K562 (cell line): Measurements from ENCODE around the gene DOCK6. TPM values are rescaled to one million over a fixed set of nuclear protein-coding genes. Genes with fewer than 3 reads are reported as not detected.

Experiments used
- C11orf30 ChIP-seq: fragments of 450-650 bp; IDR thresholded peaks from 2 replicates; pipeline ENCODE4 v1.6.1; 2016; ENCODE audit warnings: low read depth, mild to moderate bottlenecking
- CHCHD3 ChIP-seq: fragments of 250-450 bp; sonication (Bioruptor Pico); IDR thresholded peaks from 2 replicates; pipeline ENCODE4 v2.1.2; 2022; ENCODE audit warnings: mild to moderate bottlenecking
- CHD2 ChIP-seq: IDR thresholded peaks from 2 replicates; pipeline ENCODE4 v1.6.1; 2011; ENCODE audit warnings: low read depth, low read length
- COPS2 ChIP-seq: fragments of 450-650 bp; conservative IDR thresholded peaks from 2 replicates; pipeline ENCODE4 v1.6.1; 2016; ENCODE audit warnings: mild to moderate bottlenecking, moderate library complexity
- DLX4 ChIP-seq: fragments of 250-450 bp; sonication (Bioruptor Pico); IDR thresholded peaks from 2 replicates; pipeline ENCODE4 v1.6.1; 2021; ENCODE audit warnings: mild to moderate bottlenecking
- GABPA ChIP-seq: fragments of 200-800 bp; sonication (Bioruptor generic); conservative IDR thresholded peaks from 2 replicates; pipeline ENCODE4 v1.6.1; 2016; ENCODE audit warnings: low read depth, missing genetic modification characterization, missing compliant biosample characterization
- MITF ChIP-seq: IDR thresholded peaks from 2 replicates; pipeline ENCODE4 v1.6.1; 2014; ENCODE audit warnings: antibody characterized with exemption
- NFE2 ChIP-seq: IDR thresholded peaks from 2 replicates; pipeline ENCODE4 v1.6.1; 2014; ENCODE audit warnings: antibody characterized with exemption, low read depth
- PYGO2 ChIP-seq: fragments of 450-650 bp; IDR thresholded peaks from 2 replicates; pipeline ENCODE4 v1.6.1; 2016; ENCODE audit warnings: mild to moderate bottlenecking, missing genetic modification characterization, moderate library complexity, missing compliant biosample characterization
- RFX5 ChIP-seq: IDR thresholded peaks from 2 replicates; pipeline ENCODE4 v1.6.1; 2011; ENCODE audit warnings: low read depth, mild to moderate bottlenecking, improper control_type of control experiment, low read length
- SIN3B ChIP-seq: fragments of 450-650 bp; IDR thresholded peaks from 2 replicates; pipeline ENCODE4 v1.6.1; 2017; ENCODE audit warnings: low read depth, mild to moderate bottlenecking, moderate library complexity
- SREBF2 ChIP-seq: sonication (generic); formaldehyde crosslinking; IDR thresholded peaks from 2 replicates; pipeline ENCODE4 v1.4.0; 2020; ENCODE audit warnings: mild to moderate bottlenecking, missing genetic modification reagents
- ZNF445 ChIP-seq: fragments of 250-450 bp; sonication (Bioruptor Pico); IDR thresholded peaks from 2 replicates; pipeline ENCODE4 v1.4.0; 2020; ENCODE audit warnings: low read depth, mild to moderate bottlenecking, moderate library complexity
- polyA plus RNA-seq, 8 experiments: library from polyadenylated mRNA; depleted of rRNA in 4 of 8; stranded (reverse) in 5 of 8; unstranded in 3 of 8; fragments of >200 nt; fragmentation: Nextera tagmentation in 2 of 8; fragmentation: Illumina TruSeq in 1 of 8; extraction: Ambion mirVana in 2 of 8; extraction: Trizol in 1 of 8; gene quantifications; 2 replicates each; pipeline versions ENCODE4 v1.2.1 to v1.2.3, GENCODE V29; 2011 to 2014; ENCODE audit warnings: inconsistent platforms in 1 of 8, missing spikeins in 1 of 8
- total RNA-seq, 7 experiments: library from RNA; depleted of rRNA in 6 of 7; stranded (reverse); fragments of >200 nt in 6 of 7; fragmentation: Illumina TruSeq in 2 of 7; extraction: Trizol in 2 of 7; gene quantifications; 2 replicates each; pipeline versions ENCODE4 v1.2.1 to v1.2.3, GENCODE V29; 2011 to 2021; ENCODE audit warnings: low replicate concordance in 1 of 7
- TF ChIP-seq, protein P1 (sequence below): sonication (generic); formaldehyde crosslinking; IDR thresholded peaks from 2 replicates; pipeline ENCODE4 v1.8.1; 2023; ENCODE audit warnings: missing genetic modification reagents, mild to moderate bottlenecking, borderline replicate concordance
- TF ChIP-seq, protein P2 (sequence below): IDR thresholded peaks from 2 replicates; pipeline ENCODE4 v1.6.1; 2011; ENCODE audit not compliant: insufficient read length; ENCODE audit errors: extremely low read depth
- TF ChIP-seq, protein P3 (sequence below): fragments of 250-450 bp; sonication (Bioruptor Pico); IDR thresholded peaks from 2 replicates; pipeline ENCODE4 v1.8.0; 2022; ENCODE audit warnings: inconsistent platforms, mild to moderate bottlenecking, moderate library complexity, borderline replicate concordance
- TF ChIP-seq, protein P4 (sequence below): fragments of 250-450 bp; sonication (Bioruptor Pico); IDR thresholded peaks from 2 replicates; pipeline ENCODE4 v1.5.0; 2020; ENCODE audit warnings: mild to moderate bottlenecking

Gene DOCK6
- total and polyA plus RNA-seq, 9 of the 15 experiments (the other 6 are each of a cell fraction or from before 2014, with no cell fraction given), result 0.35 to 19.3 (median 3.8) TPM

DNA sequence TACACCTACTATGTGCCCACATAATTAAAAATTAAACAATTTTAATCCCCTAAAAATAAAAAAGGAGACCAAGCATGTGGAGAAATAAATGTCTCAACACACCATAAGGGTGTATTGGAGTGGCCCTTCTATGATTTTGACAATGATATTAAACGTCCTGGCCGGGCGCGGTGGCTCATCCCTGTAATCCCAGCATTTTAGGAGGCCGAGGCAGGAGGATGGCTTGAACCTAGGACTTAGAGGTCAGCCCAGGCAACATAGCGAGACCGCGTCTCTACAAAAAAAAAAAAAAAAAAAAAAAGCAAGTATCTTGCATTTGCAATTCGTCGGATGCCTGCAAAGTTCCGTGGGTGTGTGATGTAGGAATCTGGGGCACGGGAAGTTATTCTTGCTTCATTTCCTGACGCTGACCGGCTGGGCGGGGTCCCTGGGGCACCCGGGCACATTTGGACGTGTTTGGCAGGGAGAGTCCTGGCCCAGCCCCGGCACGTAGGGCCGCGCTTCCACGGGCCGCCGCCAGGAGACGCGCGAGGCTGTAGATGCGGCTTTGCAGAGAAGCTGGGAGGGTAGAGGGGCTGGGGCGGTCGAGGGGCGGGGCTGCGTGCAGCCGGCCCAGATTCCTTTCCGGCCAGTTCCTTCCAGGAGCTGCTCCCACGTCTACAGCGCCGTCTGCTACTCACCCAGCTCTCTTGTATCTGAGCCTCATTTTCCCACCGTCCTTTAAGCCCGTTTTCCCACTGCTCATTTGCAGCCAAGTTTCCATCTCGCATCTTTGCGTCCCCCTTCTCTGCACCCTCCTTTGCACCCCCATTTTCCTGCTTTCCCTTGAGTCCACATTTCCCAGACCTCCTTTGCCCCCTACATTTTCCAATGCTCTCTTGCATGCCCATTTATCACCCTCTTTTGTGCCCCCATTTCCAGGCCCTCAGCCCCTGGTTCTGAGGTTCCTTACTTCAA lies 31.4 kb upstream of the DOCK6 start (continued):
- TF ChIP-seq, protein P1, sequence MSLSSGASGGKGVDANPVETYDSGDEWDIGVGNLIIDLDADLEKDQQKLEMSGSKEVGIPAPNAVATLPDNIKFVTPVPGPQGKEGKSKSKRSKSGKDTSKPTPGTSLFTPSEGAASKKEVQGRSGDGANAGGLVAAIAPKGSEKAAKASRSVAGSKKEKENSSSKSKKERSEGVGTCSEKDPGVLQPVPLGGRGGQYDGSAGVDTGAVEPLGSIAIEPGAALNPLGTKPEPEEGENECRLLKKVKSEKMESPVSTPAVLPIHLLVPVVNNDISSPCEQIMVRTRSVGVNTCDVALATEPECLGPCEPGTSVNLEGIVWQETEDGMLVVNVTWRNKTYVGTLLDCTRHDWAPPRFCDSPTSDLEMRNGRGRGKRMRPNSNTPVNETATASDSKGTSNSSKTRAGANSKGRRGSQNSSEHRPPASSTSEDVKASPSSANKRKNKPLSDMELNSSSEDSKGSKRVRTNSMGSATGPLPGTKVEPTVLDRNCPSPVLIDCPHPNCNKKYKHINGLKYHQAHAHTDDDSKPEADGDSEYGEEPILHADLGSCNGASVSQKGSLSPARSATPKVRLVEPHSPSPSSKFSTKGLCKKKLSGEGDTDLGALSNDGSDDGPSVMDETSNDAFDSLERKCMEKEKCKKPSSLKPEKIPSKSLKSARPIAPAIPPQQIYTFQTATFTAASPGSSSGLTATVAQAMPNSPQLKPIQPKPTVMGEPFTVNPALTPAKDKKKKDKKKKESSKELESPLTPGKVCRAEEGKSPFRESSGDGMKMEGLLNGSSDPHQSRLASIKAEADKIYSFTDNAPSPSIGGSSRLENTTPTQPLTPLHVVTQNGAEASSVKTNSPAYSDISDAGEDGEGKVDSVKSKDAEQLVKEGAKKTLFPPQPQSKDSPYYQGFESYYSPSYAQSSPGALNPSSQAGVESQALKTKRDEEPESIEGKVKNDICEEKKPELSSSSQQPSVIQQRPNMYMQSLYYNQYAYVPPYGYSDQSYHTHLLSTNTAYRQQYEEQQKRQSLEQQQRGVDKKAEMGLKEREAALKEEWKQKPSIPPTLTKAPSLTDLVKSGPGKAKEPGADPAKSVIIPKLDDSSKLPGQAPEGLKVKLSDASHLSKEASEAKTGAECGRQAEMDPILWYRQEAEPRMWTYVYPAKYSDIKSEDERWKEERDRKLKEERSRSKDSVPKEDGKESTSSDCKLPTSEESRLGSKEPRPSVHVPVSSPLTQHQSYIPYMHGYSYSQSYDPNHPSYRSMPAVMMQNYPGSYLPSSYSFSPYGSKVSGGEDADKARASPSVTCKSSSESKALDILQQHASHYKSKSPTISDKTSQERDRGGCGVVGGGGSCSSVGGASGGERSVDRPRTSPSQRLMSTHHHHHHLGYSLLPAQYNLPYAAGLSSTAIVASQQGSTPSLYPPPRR (CRISPR knock-in tag), result no peak
- TF ChIP-seq DLX4 (CRISPR knock-in tag) (no peak), SREBF2 (no peak), NFE2 (no peak), PYGO2 (tag) (no peak), MITF (no peak), SIN3B (no peak), RFX5 (no peak), COPS2 (no peak), GABPA (peak; percentile 55), ZNF445 (CRISPR knock-in tag) (no peak), C11orf30 (no peak), CHD2 (no peak), CHCHD3 (CRISPR knock-in tag) (no peak)
- TF ChIP-seq, protein P2, sequence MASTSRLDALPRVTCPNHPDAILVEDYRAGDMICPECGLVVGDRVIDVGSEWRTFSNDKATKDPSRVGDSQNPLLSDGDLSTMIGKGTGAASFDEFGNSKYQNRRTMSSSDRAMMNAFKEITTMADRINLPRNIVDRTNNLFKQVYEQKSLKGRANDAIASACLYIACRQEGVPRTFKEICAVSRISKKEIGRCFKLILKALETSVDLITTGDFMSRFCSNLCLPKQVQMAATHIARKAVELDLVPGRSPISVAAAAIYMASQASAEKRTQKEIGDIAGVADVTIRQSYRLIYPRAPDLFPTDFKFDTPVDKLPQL, result no peak
- TF ChIP-seq, protein P3, sequence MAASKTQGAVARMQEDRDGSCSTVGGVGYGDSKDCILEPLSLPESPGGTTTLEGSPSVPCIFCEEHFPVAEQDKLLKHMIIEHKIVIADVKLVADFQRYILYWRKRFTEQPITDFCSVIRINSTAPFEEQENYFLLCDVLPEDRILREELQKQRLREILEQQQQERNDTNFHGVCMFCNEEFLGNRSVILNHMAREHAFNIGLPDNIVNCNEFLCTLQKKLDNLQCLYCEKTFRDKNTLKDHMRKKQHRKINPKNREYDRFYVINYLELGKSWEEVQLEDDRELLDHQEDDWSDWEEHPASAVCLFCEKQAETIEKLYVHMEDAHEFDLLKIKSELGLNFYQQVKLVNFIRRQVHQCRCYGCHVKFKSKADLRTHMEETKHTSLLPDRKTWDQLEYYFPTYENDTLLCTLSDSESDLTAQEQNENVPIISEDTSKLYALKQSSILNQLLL (CRISPR knock-in tag), result no peak
- TF ChIP-seq, protein P4, sequence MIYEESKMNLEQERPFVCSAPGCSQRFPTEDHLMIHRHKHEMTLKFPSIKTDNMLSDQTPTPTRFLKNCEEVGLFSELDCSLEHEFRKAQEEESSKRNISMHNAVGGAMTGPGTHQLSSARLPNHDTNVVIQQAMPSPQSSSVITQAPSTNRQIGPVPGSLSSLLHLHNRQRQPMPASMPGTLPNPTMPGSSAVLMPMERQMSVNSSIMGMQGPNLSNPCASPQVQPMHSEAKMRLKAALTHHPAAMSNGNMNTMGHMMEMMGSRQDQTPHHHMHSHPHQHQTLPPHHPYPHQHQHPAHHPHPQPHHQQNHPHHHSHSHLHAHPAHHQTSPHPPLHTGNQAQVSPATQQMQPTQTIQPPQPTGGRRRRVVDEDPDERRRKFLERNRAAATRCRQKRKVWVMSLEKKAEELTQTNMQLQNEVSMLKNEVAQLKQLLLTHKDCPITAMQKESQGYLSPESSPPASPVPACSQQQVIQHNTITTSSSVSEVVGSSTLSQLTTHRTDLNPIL, result no peak
